Measurements from ENCODE around the gene FOXK2.

FOXK2 gene

DNA sequence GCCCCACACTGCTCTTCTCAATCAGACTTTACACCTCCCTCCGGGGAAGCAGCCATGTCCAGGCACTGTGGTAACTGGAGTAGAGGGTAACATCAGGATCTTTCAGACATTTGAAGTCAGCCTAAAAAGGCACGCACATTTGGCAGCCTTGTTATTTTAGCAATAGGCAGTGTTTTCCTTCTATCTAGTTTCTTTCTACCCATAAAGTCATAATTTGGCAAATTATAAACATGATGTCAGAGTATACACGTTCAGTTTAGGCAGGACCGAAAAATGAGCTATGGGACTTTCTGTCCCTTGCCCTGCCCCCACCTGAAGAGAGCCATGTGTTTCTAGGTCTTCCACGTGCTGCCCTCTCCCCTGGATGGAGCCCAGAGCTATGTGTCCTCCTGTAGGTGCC lies 39.9 kb upstream of the FOXK2 start:
- DNase-seq (ENCODE audit: low read depth), result no peak
- no peak overlapping the region for H3K4me3 ChIP-seq (ENCODE audit: low read depth, low read length)
- TF ChIP-seq, protein P1, sequence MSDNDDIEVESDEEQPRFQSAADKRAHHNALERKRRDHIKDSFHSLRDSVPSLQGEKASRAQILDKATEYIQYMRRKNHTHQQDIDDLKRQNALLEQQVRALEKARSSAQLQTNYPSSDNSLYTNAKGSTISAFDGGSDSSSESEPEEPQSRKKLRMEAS (IDR thresholded peaks at IDR 0.05; ENCODE audit: low read depth, low read length), result no peak
- TF ChIP-seq MYC (IDR thresholded peaks at IDR 0.05; ENCODE audit: low read depth, low read length) (no peak), POLR2A (IDR thresholded peaks at IDR 0.05; ENCODE audit: extremely low read depth, insufficient read length) (no peak)
- TF ChIP-seq, protein P2, sequence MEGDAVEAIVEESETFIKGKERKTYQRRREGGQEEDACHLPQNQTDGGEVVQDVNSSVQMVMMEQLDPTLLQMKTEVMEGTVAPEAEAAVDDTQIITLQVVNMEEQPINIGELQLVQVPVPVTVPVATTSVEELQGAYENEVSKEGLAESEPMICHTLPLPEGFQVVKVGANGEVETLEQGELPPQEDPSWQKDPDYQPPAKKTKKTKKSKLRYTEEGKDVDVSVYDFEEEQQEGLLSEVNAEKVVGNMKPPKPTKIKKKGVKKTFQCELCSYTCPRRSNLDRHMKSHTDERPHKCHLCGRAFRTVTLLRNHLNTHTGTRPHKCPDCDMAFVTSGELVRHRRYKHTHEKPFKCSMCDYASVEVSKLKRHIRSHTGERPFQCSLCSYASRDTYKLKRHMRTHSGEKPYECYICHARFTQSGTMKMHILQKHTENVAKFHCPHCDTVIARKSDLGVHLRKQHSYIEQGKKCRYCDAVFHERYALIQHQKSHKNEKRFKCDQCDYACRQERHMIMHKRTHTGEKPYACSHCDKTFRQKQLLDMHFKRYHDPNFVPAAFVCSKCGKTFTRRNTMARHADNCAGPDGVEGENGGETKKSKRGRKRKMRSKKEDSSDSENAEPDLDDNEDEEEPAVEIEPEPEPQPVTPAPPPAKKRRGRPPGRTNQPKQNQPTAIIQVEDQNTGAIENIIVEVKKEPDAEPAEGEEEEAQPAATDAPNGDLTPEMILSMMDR (IDR thresholded peaks at IDR 0.05; ENCODE audit: low read depth, low read length), result no peak

- no peak for DNase-seq (ENCODE audit: low read depth)
- no peak for TF ChIP-seq MYC (IDR thresholded peaks at IDR 0.05; ENCODE audit: low read depth, low read length)
- TF ChIP-seq, protein P1 (IDR thresholded peaks at IDR 0.05; ENCODE audit: low read depth, low read length), result no peak
- TF ChIP-seq POLR2A (IDR thresholded peaks at IDR 0.05; ENCODE audit: extremely low read depth, insufficient read length), result no peak
- TF ChIP-seq, protein P2 (IDR thresholded peaks at IDR 0.05; ENCODE audit: low read depth, low read length), result no peak
- no peak overlapping the region for H3K4me3 ChIP-seq (ENCODE audit: low read depth, low read length)
These were observed 39.2 kb upstream of the FOXK2 start for GRCh38 chr17:82480318-82480717.

- no peak for TF ChIP-seq MYC (IDR thresholded peaks at IDR 0.05; ENCODE audit: low read depth, low read length)
- TF ChIP-seq, protein P2 (IDR thresholded peaks at IDR 0.05; ENCODE audit: low read depth, low read length), result no peak
- H3K4me3 ChIP-seq (ENCODE audit: low read depth, low read length), result no peak overlapping the region
- DNase-seq (ENCODE audit: low read depth), result no peak
These were observed 36.3 kb upstream of the FOXK2 start for GRCh38 chr17:82483204-82483660.

- no peak overlapping the region for H3K4me3 ChIP-seq (ENCODE audit: low read depth, low read length)
- TF ChIP-seq MYC (IDR thresholded peaks at IDR 0.05; ENCODE audit: low read depth, low read length), result no peak
- TF ChIP-seq, protein P2 (IDR thresholded peaks at IDR 0.05; ENCODE audit: low read depth, low read length), result no peak
- DNase-seq (ENCODE audit: low read depth), result no peak
These were observed 35.7 kb upstream of the FOXK2 start for GRCh38 chr17:82483836-82484235.

DNA sequence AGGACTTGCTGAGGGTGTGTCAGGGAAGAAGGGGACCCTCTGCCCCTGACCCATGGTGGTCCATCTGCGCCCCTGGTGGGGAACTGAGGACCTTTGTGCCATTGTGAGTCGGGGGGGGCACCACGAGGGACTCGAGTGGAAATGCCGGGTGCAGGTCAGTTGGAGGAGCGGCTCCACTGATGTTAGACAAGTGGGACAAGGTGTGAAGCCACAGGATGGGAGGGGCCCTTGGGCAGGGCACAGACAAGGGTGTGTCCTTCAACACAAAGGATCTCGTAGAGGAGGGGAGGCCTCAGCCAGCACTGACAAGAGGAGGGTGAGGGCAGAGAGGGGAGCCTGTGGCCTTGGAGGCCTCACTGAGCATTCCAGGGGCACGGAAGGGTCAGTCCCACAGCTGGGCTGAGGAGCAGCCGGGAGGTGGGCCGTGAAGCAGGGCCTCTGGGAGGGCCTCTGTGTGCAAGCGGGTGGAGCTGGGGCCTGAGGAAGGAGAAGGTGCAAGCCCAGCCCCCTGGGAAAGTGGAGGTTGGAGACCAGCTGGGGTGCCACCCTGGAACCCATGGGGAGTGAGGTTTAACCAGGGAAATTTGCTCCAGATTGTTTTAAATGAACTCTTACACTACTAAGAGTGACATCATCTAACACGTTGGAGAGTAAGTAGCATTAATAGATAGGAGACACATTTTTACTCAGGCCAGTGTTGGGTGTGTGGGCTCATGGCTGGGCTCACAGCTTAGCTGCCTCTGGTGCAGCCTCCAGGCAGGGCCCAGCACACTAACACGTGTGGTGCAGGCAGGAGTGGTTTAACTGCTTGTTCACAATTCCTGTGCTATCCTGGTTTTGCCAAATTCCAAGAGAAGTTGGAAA lies 33.1 kb upstream of the FOXK2 start:
- TF ChIP-seq, protein P2 (IDR thresholded peaks at IDR 0.05; ENCODE audit: low read depth, low read length), result no peak
- TF ChIP-seq POLR2A (IDR thresholded peaks at IDR 0.05; ENCODE audit: extremely low read depth, insufficient read length) (no peak), MYC (IDR thresholded peaks at IDR 0.05; ENCODE audit: low read depth, low read length) (no peak)
- TF ChIP-seq, protein P1 (IDR thresholded peaks at IDR 0.05; ENCODE audit: low read depth, low read length), result no peak
- DNase-seq (ENCODE audit: low read depth), result no peak
- no peak overlapping the region for H3K4me3 ChIP-seq (ENCODE audit: low read depth, low read length)

- H3K4me3 ChIP-seq (ENCODE audit: low read depth, low read length), result no peak overlapping the region
- no peak for TF ChIP-seq MYC (IDR thresholded peaks at IDR 0.05; ENCODE audit: low read depth, low read length)
- no peak for TF ChIP-seq POLR2A (IDR thresholded peaks at IDR 0.05; ENCODE audit: extremely low read depth, insufficient read length)
- DNase-seq (ENCODE audit: low read depth), result no peak
These were observed 31.6 kb upstream of the FOXK2 start for GRCh38 chr17:82487910-82488309.

Measured in NB4 (cell line).